SK-N-SH treated with all-trans-retinoic acid at 6 μM for 48 hours (cell line): Measurements from ENCODE around the gene TUG1.

Experiments used
- BACH2 ChIP-seq: fragments of 250-450 bp; sonication (Bioruptor Pico); IDR thresholded peaks from 2 replicates; pipeline ENCODE4 v1.9.0; 2021; ENCODE audit warnings: mild to moderate bottlenecking, borderline replicate concordance
- ISL1 ChIP-seq: fragments of 250-450 bp; sonication (Bioruptor Pico); IDR thresholded peaks from 2 replicates; pipeline ENCODE4 v2.1.2; 2022; ENCODE audit warnings: mild to moderate bottlenecking, moderate library complexity
- TOX ChIP-seq: fragments of 250-450 bp; sonication (Bioruptor Pico); IDR thresholded peaks from 2 replicates; pipeline ENCODE4 v1.8.0; 2021; ENCODE audit warnings: mild to moderate bottlenecking, moderate library complexity, borderline replicate concordance
- TF ChIP-seq, protein P1 (sequence below): fragments of 250-450 bp; sonication (Bioruptor Pico); IDR thresholded peaks from 2 replicates; pipeline ENCODE4 v1.8.0; 2020; ENCODE audit warnings: mild to moderate bottlenecking, moderate library complexity, borderline replicate concordance

DNA sequence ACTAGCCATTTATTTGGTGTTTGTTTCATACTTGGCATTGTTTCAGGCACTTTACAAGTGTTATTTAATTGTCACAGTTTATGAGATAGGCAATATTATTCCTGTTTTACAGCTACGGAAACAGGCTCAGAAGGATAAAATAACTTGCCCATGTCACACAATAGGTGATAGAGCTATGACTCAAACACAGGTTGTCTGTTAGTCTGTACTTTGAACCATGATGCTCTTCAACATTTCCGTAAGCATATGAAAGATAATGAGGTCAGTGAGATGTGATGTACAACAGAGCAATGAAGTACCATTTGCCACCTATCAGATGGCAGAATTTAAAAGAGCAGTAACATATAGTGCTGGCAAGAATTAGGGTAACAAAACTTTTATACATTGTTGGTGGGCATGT lies 15.3 kb downstream of the TUG1 start:
- TF ChIP-seq, protein P1, sequence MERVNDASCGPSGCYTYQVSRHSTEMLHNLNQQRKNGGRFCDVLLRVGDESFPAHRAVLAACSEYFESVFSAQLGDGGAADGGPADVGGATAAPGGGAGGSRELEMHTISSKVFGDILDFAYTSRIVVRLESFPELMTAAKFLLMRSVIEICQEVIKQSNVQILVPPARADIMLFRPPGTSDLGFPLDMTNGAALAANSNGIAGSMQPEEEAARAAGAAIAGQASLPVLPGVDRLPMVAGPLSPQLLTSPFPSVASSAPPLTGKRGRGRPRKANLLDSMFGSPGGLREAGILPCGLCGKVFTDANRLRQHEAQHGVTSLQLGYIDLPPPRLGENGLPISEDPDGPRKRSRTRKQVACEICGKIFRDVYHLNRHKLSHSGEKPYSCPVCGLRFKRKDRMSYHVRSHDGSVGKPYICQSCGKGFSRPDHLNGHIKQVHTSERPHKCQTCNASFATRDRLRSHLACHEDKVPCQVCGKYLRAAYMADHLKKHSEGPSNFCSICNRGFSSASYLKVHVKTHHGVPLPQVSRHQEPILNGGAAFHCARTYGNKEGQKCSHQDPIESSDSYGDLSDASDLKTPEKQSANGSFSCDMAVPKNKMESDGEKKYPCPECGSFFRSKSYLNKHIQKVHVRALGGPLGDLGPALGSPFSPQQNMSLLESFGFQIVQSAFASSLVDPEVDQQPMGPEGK (CRISPR knock-in tag) = no peak
- TF ChIP-seq ISL1 (CRISPR knock-in tag) = no peak
- TF ChIP-seq TOX = no peak
- no peak for TF ChIP-seq BACH2 (CRISPR knock-in tag)
